GOT3 (cell line): ENCODE results near the gene DAZAP1.

Experiments used
- DNase-seq: peaks from one replicate; lab custom pipeline; 2025; ENCODE audit warnings: mixed read lengths; lab: John Stamatoyannopoulos, UW

Gene DAZAP1

GRCh38 chr19:1445185-1445931 is 38.0 kb downstream of the DAZAP1 start:
- peak; percentile 26 for DNase-seq

DNA sequence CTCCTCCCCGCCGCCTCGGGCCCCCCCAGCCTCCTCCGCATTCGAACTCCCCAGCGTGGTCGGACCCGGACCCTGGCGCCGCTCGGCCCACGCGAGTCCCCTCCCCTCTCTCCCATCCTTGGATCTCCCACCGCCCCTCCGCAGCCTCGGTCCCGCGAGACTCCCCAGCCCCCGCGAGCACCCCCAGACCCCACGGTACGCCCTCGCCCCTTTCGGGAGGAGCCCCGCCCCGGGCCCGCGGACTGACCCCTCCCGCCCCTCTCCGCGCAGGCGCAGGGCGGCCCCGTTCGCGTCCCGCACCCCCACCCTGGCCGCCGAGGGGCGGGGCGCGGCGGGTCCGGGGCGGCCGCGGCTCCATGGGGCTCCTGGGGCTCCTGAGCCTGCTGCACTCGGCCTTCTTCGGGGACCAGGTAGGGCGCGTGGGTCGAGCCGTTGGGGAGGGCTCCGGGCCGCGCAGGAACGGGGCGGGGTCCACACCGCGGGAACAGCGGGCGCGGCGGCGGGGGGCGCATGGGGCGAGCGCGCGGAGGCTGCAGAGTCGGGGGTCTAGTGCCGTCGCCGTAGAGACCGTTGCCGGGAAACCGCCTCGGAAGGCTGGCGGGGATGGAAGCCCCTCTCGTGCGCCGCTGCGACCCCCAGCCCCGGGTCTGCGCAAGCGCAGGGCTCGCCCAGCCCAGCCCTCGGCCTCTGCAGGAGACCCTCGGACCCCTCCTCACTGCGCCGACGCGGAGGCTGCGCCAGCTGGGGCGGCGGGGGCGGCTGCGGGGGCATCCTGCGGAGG is 38.7 kb downstream of the DAZAP1 start:
- no peak for DNase-seq

- no peak for DNase-seq
Measured at GRCh38 chr19:1446713-1447481, 39.5 kb downstream of the DAZAP1 start.

GRCh38 chr19:1447504-1447903 is 40.1 kb downstream of the DAZAP1 start:
- no peak for DNase-seq

DNA sequence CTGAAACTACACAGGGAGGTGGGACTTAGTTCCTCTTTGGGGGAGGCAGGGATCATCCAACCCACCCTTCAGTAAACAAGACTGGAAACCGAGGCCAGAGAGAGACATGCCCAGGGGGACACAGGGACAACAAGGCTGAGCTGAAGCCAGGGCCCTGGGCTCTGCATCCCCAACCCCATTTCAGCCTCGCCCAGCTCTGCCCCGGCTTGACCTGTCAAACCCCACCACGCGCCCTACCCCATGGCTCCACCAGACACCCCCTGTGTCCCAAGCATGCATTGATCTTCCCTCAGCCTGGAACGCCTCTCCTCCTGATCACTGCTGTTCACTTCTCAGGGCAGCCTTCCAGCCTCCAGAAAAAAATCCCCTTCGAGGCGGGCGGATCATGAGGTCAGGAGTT is 40.6 kb downstream of the DAZAP1 start:
- DNase-seq: no peak

DNA sequence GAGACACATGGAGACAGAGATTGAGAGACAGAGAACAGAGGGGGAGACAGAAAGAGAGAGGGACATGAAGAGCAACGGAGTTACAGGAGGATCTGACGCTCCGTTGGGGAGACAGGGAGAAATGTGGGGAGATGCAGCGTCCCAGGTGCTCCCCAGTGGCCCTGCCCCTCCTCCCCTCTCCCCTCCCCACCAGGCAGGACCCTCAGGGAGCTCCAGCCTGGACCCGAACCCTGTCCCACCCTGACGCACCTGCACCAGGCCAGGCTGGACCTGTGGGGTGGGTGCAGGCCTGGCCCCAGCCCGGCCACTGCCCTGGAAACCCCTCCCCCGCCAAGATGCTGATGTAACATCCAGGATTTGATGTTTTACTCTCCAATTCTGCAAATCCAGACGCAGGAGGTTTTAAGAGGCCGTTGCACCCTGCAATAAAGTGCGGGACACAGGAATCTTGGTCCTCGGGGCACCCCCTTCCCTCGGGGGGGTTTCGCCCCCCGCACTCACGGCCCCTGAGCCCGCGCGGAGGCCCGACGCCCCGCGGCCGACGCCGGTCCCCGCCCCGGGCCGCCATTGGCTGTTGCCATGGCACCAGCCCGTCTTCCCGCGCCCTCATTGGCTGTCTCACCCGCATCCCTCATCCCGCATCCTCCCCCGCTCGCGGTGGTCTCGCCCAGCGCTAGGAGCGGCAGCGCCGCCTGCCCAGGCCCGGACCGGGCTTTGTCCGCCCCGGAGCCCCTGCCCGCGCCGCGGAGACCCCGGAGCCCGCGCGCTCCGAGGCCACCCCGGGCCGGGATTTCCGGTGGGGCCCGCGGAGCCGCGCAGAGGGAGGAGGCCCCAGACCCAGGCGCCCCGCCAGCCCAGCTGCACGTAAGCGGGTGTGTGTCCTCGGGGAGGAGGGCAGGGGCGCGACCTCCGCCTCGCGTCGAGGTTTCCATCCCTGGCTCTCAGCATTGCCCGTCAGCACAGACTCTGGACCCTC is 42.4 kb downstream of the DAZAP1 start, which contains the start of gene APC2:
Gene APC2 (plus strand): TSS at position 655 of the 976 bp plus-strand sequence. CDS start 2,881 bp downstream, outside the sequence.
- DNase-seq: no peak

GRCh38 chr19:1450735-1451731 is 43.6 kb downstream of the DAZAP1 start:
- DNase-seq: no peak

GRCh38 chr19:1451916-1452801 is 44.8 kb downstream of the DAZAP1 start:
- DNase-seq: no peak

DNA sequence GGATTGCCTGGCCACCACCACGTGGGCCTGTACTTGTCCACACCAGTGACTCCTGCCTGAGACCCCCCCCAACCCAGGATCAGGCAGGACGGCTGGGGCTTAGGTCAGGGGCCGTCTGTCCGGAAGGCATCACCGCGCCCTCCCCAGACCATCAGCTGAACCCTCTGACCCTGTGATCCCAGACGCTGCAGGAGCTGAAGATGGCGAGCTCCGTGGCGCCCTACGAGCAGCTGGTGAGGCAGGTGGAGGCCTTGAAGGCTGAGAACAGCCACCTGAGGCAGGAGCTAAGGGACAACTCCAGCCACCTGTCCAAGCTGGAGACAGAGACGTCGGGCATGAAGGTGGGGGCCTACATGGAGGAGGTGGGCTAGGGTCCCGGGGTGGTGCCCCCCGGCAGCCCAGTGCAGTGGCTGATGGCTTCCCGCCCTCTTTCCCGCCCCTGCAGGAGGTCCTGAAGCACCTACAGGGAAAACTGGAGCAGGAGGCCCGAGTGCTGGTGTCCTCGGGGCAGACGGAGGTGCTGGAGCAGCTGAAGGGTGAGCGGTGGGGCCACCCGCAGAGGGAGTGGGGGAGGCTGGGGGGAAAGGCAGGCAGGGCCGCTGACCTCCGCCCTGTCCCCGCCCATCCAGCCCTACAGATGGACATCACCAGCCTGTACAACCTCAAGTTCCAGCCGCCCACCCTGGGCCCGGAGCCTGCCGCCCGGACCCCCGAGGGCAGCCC is 45.6 kb downstream of the DAZAP1 start:
- DNase-seq: no peak

DNA sequence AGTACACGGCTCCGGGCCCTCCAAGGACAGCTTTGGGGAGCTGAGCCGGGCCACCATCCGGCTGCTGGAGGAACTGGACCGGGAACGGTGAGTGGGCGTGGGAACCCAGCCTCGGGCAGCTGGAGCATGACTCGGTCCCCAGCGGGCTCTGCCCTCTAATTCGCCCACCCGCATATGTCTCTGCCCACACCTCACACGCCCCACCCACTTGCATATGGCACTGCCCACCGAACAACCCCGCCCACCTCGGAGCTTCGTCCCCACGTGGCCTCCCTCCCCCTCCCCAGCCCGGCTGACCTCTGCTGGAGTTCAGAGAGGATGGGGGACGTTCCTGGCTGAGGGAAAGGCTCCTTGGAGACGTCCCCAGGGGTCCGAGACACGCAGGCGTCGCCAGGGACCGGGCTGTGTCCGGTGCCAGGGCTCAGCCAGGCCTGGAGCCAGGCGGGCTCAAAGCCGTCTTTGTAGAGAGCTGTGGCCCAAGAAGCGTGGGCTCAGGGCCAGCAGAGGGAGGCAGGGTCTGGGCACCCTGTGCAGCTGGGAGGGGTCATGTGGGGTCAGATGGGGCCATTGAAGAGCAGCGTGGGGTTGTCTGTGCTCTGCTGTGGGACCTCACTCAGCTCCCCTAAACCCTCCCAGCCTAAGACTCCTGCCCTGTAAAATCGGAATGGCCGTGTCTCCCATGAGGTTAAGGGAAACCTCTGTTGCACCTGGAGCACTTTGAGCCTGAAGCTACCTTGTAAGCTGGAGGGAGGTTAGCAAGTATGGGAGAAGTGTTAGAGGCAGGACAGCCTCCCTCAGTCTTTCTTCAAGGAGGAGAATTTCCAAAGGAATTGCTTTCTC is 46.4 kb downstream of the DAZAP1 start:
- no peak for DNase-seq

DNA sequence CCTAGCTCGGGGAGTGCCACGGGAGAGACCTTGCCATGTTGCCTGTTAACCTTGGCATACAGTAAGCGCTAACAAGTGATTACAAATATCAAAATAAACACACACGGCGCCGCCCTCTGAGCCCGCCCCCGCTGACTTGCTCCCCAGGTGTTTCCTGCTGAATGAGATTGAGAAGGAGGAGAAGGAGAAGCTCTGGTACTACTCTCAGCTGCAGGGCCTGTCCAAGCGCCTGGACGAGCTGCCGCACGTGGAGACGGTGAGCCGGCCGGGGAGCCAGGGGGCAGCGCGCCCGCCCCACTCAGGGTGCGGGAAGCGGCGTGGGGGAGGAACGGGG is 47.6 kb downstream of the DAZAP1 start:
- no peak for DNase-seq

GRCh38 chr19:1455336-1456120 is 48.1 kb downstream of the DAZAP1 start:
- no peak for DNase-seq

DNA sequence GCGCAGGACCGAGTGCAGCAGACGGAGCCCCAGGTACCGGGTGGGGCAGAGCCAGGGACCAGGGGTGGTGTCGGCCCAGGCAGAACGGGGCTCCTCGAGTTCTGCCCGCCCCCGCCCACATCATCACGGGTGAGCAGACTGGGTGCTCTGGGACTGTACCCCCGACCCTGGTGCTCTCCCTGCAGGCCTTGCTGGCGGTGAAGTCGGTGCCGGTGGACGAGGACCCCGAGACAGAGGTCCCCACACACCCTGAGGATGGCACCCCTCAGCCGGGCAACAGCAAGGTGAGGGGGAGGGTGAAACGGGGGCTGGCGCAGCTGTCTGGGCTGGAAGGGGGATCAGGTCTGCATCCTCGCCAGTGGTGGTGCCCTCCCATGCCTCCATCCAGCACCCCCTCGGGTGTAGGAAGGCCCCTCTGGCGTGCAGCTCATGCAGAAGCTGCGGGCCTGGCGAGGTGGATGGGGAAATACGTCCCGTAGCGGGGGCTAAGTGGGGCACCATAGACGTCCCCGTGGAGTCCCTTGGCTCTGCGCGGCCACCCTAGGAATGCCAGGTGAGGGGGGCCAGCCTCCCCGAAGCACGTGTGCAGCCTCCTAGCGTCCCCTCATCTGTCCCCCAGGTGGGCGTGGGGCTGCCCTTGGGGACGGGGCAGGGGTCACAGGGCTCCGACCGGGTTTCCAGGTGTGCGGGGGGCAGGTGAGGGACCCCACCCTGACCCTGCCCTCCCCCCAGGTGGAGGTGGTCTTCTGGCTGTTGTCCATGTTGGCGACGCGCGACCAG is 48.9 kb downstream of the DAZAP1 start:
- no peak for DNase-seq

GRCh38 chr19:1457031-1457739 is 49.8 kb downstream of the DAZAP1 start:
- DNase-seq: no peak

GRCh38 chr19:1457892-1458291 is 50.5 kb downstream of the DAZAP1 start:
- no peak for DNase-seq
